AG20443 (cell line): ENCODE data around the gene RBM25.
"Not testable (repeated sequence)": the region's sequence is repeated elsewhere in the genome, so short reads cannot be mapped to it uniquely, and the experiment has no call there.

Experiments used
- DNase-seq: peaks from one replicate; pipeline ENCODE4 v3.0.0; 2012; ENCODE audit warnings: low spot score, mixed read lengths

RBM25 gene

GRCh38 chr14:73169855-73170254 is 111.5 kb downstream of the RBM25 start:
- not testable (repeated sequence) for DNase-seq

GRCh38 chr14:73170686-73171085 is 112.4 kb downstream of the RBM25 start:
- DNase-seq: no peak

GRCh38 chr14:73172500-73172899 is 114.2 kb downstream of the RBM25 start:
- no peak for DNase-seq

- DNase-seq: peak; percentile 34
Measured at GRCh38 chr14:73173092-73173735, 114.9 kb downstream of the RBM25 start.
